HG03439 (cell line): ENCODE data around the gene TBL1X.

Experiments used
- ATAC-seq: cut with Tn5 transposase; IDR thresholded peaks from one replicate; pipeline ENCODE4 v1.9.1; 2021; ENCODE audit warnings: mild to moderate bottlenecking, moderate library complexity; ENCODE audit not compliant: unreplicated experiment

The TBL1X gene

DNA sequence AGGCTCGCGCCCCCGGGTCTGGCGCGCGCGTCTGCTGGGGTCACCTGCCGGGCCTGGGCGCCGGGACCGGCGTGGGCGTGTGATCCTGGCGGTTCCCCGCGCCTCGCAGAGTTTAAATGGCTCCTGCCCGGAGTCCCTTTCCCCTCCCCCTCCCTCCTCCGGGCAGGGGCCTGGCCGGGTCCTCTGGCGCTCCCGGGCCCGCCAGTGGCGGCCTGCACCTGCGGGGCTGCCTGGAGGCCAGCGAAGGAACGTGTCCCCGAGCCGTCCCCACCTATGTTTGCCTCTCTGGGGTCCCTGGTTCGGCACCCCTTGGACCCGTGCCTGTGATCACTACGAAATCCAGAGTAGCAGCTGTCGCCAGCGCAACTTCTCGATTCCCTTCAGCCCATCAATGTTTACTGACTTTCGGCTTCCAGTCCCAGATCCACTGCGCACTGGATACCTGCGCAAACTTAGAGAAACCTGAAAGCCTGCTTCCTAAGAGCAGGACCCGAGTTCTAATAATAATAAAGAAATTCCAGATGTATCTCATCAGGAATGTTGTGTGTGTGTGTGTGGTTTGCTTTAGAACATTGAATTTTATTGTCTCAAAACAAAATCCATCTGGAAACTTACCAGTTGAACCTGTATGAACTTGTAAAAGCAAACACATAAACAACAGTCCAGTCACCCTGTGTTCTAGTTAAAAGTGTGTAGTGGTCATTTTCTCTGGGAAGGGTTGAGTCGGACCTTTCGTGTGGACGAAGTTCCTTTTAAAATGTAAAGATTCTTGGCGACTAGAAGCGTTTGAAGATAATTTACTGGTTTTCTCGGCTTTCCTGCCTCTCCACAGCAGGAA, 322.2 kb downstream of the TBL1X start:
- no peak for ATAC-seq

DNA sequence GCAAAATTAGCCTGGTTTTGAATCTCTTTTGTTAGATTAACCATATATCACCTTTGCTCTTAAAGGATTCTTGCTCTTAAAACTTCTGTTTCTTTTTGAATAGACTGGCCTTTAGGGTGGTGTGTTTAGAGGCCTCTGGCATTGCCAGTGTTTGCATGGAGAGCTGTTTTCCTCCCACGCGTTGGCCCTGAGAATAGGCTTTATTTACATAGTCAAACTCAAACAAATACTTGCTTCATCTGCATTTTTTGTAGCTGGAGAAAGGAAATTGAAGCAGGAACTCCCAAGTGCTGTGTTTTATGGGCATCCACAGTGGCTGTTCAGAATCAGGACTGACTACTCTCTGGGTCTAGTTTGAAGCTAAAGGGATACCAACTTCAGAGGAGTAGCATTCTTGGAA, 324.1 kb downstream of the TBL1X start:
- no peak for ATAC-seq

DNA sequence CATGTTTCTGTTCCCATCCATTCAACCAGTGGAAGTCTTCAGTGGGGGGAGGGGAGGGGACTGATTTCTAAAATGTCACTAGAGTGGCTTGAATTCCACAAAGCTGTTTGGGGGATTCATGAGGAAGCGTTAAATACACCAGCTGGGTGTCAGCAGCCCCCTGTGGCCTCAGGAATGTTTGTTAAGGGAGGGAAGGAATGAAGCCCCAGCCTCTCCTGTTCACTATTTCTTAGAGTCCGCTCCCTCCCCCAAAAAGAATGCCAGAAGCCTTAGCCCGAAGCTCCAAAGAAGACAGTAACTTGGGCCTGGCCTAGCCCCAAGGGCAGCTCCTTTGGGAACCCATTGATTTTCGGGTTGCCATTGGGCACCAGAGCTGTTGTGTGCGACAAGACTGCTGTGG, 324.7 kb downstream of the TBL1X start:
- no peak for ATAC-seq
